IPS DF 4.7 (cell line): ENCODE measurements around the gene F7.

ENCODE experiments used
- DNase-seq: peaks from one replicate; pipeline ENCODE4 v3.0.0-alpha.2; 2013; ENCODE audit warnings: low spot score; ENCODE audit errors: extremely low read depth

Gene F7

DNA sequence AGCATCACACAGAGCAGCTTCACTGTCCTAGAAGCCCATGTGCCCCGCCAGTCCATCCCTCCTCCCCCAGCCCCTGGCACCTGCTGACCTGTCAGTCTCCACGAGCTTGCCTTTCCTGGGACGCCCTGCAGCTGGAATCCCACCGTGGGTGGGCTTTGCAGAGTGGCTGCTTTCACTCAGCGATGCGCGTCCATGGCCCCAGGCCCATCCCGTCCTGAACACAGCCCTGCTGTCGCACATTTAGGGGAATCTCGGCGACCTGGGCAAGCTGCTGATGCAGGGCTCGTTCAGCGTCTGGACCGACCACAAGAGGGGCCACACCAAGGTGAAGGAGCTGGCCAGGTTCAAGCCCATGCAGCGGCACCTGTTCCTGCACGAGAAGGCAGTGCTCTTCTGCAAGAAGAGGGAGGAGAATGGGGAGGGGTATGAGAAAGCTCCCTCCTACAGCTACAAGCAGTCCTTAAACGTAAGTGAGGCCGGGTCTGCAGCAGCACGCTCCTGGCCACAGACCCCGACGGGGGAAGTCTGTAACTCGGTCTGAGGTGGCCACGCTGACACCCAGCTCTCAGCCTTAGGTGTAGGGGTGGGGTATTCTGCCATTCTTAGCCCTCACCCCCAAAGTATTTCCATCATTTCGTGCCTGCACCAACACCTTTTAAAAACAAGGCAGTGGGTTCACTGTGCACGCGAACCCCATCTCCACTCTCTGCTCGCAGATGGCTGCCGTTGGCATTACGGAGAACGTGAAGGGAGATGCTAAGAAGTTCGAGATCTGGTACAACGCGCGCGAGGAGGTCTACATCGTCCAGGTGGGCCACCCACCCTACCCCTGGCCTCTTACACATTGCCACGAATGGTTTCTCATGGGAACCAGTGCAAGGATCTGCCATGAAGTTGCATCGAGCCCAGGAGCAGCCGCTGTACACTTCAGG lies 18.3 kb upstream of the F7 start:
- no peak for DNase-seq

DNA sequence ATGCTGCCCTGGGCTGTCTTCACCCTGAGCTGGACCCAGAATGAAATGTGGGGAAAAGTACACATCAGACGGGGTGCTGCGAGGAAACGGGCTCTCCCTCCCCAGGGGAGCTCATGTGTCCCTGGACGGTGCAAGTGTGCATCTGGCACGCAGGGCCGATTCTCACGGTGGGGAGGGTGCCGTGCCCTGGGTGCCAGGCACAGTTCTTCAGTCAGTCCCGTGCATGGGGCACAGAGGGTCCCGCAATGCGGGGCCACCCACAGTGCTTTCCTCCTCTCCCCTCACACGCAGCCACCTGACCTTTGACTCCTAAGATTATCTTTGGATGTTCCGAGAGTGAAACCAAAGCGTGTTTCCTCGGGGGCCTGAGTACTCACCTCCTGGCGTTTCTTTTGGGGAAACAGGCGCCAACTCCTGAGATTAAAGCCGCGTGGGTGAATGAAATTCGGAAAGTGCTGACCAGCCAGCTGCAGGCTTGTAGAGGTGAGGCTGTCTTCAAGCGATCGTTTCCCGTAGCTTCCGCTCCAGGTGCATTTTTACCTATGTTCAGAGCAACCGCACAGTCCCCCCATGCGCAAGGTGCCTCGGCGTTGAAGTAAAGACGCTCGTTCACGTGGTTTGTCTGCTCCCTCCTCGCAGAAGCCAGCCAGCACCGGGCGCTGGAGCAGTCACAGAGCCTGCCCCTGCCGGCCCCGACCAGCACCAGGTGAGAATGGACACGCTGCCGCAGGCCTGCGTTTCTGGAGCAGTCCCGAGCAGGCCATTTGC lies 17.5 kb upstream of the F7 start:
- DNase-seq, result no peak

DNA sequence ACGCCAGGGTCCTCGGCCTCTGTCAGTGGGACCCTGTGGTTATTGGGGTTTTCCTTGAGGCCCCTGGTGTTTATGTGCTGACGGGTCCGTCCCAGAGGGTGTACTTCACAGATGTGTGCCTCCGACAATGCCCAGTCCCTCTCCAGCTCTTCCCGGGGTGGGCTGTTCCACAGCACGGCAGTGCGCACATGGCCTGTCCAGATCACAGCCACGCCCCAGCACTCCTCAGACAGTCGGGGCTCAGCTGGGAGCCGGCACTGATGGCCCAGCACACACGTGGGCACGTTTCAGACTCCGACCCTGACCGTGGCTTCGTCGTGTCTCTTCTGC lies 16.9 kb upstream of the F7 start:
- DNase-seq, result no peak

GRCh38 chr13:113089693-113090414 lies 15.7 kb upstream of the F7 start:
- DNase-seq, result no peak

DNA sequence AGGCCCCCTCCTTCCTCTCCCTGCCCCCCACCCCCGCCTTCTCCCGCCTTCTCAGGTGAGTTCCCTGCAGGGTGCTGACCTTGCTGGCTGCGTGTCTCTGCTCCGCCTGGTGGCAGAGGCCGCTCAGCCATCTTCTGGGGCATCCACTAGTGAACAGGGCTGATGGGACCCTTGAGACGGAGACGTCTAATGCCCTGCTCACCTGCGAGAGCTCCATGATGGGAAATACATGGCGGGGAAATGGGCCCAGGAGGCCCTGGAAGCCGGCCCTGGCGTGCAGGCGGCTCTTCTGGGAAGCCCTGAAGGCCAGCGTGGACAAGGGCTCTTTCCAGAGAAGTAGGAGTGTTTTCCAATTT lies 15.2 kb upstream of the F7 start:
- DNase-seq, result no peak

GRCh38 chr13:113090806-113091205 lies 14.8 kb upstream of the F7 start:
- DNase-seq, result no peak

- DNase-seq, result no peak
Observed at GRCh38 chr13:113091211-113091771, 14.3 kb upstream of the F7 start.

DNA sequence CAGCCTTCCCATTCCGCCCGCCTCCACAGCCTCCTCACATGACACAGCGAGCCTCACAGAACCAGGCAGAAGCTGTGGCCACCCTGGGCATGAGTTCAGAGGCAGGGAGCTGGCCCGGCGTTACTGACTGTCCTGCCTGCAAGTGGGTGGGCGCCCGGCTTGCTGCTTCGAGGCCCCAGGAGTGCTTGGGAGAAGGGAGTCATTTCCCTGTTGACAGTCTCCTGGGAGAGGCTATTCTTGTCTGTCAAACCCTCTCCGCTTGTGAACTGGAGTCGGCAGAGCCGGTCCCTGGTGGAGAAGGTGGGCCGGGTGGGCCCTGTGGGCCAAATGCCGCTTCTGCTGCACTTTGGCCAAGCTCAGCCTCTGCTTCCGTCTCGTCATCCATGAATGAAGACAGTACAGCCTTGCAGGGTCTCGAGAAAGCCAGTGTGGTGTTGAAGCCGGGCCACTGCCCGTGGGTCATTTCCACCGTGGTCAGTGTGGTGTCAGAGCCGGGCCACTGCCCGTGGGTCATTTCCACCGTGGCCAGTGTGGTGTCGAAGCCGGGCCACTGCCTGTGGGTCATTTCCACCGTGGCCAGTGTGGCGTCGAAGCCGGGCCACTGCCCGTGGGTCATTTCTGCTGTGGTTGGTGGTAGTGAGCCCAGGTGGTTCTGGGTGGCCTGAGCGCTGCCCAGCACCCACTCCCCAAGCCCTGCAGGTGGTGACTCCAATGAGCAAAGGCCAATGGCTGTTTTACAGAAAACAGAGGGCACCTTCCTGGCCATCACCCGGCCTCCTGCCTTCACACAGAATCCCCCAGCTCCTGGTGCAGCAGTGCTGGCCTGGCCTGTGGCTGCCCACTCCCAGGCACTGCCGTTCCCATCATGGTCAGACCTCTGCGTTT lies 13.5 kb upstream of the F7 start:
- DNase-seq, result no peak

DNA sequence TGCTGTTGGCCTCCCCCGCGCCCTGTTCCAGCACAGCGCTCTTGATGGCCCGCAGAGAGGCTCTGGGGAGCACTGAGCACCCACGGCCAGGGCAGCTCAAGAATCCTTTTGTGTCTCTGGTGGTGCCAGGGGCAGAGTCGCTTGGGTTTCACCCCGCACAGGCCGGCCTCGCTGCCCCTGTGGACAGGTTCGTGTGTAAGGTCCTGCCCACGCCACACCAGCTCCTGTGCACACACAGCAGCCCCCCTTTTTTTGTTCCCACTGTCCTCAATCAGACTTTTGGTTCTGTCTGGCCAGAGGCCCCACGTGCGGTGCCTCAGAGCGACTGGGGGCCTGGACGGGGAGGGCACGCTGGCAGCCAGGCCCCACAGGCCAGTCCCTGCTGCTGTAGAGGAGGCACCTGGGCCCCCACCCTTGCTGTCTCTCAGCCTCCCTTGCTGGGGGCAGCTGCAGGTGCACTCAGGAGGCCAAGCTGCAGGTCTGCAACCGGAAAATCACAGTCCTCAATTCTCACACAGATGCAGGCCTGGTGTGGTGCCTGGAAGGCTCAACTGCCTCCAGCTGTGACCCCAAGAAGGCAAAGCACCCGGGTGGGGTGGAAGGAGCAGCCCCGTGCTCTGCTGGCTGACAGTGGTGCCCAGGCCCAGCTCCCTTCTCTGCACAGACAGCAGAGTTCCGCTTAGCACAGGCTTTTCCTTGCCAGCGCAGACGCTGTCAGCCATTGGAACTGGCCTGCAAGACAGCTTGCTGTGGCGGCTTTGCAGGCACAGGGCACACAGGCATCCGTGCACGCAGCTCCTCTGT lies 12.6 kb upstream of the F7 start:
- DNase-seq, result no peak

DNA sequence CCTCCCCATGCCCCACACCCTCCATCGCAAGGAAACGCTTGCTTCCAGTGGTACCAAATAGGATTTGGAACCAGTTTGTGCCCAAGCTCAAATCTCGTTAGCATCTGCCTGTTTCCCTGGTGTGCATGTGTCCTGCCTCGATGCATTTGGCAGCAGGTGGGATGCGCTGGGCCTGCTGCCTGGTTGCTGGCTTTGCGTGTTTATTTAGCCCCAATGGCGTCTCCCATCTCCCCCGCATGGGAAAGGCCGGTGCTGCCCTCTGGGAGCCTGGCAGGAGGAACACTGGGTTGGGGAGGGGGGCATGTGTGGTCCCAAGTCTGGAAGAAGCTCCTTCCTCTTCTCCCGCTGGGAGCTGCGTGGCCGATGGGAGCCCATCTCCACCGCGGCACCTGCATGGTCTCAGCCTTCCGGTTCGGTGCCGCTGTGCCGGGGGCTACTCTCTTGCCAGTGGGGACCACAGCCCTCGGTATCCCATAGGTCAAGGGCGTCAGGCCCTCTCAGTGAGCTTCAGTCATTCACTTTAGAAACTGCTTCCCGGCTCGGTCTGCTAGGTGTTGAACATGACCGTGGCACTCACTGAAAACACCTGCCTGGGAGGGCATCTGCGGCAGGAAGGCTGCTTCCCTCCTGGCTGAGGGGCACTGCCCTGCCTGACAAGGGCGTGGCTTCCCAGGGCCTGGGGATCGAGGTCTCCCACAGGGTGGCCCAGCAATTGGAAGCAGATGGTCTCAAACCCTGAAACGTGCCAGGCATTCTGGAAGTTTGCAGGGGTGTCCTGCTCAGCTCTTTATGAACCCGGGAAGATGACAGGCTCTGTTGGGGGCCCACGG lies 11.8 kb upstream of the F7 start:
- DNase-seq, result no peak

GRCh38 chr13:113094410-113094800 lies 11.2 kb upstream of the F7 start:
- no peak for DNase-seq

GRCh38 chr13:113095146-113096051 lies 10.2 kb upstream of the F7 start:
- no peak for DNase-seq

DNA sequence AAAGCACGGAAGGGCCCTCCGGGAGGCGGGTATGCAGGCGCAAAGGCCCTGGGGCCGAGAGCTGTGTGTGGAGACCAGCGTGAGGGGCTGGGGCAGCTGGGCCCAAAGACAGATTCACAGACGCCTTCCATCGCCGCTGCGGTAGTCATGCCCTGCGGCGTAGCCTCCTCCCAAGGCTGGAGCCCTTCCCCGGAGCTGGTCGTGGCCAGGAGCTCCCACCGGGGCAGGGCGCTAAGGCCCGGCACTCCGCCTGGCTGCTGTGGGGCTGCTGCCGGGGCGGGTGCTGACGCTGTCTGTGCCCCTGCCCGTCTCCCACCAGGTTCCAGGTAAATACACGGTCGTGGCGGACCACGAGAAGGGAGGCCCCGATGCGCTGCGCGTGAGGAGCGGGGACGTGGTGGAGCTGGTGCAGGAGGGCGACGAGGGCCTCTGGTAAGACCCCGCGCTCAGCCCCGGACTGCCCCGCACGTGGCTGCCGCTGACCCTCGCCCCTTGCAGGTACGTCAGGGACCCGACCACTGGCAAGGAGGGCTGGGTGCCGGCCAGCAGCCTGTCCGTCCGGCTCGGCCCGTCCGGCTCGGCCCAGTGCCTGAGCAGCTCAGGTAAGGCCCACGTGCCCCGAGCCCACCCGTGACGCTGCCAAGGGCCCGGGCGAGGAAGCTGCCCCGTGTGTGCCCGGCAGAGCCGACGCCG lies 9.4 kb upstream of the F7 start:
- DNase-seq, result no peak

DNA sequence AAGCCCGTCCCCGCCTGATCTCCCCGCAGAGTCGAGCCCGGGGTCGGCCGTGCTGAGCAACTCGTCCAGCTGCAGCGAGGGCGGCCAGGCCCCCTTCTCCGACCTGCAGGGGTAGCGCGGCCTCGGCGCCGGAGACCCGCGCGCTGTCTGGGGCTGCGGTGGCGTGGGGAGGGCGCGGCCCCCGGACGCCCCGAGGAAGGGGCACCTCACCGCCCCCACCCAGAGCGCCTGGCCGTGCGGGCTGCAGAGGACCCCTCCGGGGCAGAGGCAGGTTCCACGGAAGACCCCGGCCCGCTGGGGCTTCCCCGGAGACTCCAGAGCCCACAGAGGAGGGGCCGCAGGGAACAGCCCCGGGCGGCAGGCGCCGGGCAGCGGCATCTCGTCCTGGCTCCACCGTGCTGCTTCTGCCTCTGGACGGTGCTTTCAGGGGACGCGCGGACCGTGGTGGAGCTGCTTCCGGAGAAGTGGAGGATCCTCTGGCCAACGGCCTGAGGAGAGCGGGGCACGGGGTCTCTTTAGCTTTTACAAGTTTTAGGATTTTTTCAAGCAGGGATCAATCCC lies 8.8 kb upstream of the F7 start:
- no peak for DNase-seq

DNA sequence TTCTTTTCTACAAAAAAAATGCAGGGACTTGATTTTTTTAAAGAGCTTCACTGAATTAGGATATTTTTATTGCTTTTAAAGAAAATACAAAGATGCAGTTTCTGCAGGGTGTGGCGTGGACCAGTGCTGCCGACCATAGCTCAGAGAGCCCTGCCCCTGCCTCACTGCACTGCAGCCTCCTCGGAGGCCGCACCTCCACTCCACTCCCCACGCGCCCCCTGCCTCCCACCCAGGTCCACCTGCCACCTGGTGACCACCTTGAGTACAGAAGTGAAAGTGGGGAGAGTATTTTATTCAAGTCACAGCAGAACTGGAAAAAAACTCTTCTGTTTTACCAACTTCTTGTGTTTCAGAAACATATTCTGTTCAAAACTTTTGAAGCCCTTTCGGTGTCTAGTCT lies 7.9 kb upstream of the F7 start:
- DNase-seq, result no peak

- no peak for DNase-seq
Observed at GRCh38 chr13:113098162-113098732, 7.3 kb upstream of the F7 start.

DNA sequence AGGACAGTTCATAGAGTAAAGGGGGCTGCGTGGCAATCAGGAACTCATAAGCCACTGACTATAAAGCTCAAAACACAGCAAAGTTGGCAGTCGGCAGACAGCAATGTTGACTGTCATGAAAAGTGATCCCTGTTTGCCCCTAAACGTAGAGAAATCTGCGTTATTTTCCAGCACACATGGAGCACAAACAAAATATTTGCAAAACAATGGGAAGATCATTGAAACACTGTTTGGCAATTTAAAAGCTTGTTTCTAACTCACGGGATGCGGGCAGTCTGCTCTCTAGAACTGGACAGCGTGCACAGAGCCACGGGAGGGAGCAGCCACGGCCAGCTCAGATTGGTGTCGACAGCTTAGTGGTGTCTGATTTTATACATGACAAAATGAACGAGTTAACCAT lies 6.4 kb upstream of the F7 start:
- DNase-seq, result no peak
